NCI-H460 (cell line): Measurements from ENCODE around the gene CABLES2. TPM values are rescaled to one million over a fixed set of nuclear protein-coding genes. Genes with fewer than 3 reads are reported as not detected.
A peak's percentile ranks its signal among the peaks of the same experiment; 100 is the strongest.

ENCODE experiments used
- DNase-seq: peaks from one replicate; pipeline ENCODE4 v3.0.0-alpha.2; 2016; ENCODE audit warnings: low read depth; ENCODE audit errors: extremely low read depth
- total RNA-seq: library from RNA; depleted of rRNA; stranded (reverse); fragments of >200 nt; shearing (Covaris generic); gene quantifications from 2 replicates; pipeline ENCODE4 v1.2.3, GENCODE V29; 2014

The CABLES2 gene
- total RNA-seq, 1 experiment from 2014 or later = 2.1 TPM

DNA sequence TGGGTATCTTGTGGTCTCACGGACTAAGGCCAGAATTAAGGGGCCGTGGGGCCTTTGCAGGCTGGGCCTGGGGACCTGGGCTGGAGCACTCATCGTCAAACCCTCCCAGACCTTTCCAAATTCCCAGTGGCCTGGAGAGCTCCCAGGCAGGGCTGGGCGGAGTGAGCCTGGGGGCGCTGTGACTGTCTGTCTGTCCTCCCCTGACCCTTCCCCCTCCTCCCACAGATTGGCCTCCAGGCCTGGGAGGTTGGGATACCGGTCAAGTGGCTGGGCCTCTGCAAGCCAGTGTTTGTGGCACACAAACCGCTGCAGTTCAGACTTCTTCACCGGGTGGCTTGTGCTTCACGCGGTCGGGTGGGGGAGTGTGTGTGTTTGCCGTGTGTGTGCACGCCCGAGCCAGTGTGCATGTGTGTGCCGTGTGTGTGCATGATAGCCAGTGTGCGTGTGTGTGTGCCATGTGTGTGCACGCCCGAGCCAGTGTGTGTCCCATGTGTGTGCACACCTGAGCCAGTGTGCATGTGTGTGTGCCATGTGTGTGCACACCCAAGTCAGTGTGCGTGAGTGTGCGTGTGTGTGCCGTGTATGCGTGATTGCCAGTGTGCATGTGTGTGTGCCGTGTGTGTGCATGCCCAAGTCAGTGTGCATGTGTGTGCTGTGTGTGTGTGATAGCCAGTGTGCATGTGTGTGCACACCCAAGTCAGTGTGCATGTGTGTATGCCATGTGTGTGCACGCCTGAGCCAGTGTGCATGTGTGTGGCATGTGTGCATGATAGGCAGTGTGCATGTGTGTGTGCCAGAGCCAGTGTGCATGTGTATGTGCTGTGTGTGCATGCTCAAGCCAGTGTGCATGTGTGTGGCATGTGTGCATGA is 14.0 kb upstream of the CABLES2 start:
- DNase-seq = no peak

DNA sequence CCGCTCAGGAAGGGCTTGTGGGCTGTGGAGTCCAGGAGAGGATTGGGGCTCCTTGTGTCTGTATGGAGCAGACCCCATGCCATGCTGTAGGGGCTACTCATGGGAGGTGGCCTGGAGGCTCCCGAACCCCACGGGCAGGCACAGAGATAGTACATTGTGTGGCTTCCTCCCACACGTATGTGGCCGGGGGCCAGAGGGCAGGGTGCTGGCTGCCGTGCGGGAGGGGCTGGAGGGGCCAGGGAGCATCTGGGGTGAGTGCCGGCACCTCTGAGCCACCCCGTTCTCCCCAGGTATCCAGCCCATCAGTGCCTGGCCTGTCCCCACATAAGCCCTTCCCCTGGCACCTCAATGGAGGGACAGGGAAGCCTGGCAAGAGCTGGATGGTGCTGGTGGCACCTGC is 12.7 kb upstream of the CABLES2 start:
- no peak for DNase-seq

DNA sequence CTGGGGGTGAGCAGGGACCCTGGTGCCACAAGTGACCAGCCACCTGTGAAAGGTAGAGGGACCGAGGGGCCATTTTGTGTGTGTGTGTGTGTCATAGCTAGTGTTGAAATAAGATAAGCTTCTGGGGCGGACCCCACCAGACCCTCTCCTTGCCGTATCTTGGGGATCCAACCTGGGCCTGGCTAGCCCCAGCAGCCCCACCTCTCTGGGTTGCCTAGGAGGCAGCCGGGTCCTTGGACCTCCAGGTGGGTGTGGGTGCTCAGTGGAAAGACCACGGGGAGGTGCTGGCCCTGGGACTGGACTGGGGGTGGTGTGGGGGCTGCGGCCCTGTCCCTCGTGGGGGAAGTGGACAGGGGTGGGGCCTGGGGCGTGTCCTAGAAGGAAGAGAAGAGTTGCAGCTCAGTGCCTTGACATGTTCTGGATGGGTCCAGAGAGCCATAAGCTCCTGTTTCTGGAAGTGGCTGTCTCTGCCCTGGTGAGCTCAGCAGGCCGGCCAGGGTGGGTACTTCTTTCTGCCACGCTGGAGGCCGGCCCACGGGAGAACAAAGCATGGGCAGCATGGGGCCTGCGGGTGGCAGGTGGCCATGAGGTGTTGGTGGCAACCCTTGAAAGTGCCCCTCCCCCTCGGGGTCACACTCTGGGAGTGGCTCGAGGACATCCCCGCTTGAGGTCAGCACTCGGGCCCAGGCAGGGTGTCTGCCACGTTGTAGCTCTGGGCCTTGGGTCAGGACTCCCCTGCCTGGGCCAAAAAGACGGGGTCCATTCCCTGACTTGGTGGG is 11.8 kb upstream of the CABLES2 start:
- DNase-seq = no peak

DNA sequence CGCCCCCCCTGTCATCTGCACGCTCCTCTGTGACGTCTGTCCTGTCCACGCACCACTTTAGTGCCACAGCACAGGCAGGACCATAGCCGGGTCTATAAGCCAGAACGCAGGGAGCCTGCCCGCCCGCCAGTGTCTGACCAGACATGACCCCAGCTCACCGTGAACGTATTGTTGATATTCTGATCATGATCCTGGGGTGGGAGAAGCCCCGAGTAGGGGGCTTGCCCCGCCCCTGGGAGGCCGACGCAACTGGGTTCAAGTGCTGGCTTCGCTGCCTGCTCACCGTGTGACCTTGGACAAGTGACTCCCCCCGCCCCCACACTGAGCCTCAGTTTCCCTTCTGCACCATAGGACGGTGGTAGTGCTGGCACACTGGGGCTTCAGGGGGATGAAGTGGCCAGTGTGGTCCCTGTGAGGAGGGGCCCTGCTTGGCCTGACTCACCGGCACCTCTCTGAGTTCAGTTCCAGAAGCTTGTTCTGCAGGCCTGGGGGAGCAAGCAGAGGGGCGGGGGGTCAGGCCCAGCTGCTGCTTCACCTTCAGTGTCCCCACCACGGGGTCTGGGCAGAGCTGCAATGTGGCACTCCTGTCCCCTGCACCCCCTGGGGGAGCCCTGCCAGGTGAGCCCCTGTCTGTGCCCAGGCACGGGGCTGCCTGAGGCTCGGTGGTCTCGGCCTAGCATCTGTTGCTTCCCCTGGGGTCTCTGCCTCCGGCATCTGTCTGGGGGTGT is 11.1 kb upstream of the CABLES2 start:
- no peak for DNase-seq

DNA sequence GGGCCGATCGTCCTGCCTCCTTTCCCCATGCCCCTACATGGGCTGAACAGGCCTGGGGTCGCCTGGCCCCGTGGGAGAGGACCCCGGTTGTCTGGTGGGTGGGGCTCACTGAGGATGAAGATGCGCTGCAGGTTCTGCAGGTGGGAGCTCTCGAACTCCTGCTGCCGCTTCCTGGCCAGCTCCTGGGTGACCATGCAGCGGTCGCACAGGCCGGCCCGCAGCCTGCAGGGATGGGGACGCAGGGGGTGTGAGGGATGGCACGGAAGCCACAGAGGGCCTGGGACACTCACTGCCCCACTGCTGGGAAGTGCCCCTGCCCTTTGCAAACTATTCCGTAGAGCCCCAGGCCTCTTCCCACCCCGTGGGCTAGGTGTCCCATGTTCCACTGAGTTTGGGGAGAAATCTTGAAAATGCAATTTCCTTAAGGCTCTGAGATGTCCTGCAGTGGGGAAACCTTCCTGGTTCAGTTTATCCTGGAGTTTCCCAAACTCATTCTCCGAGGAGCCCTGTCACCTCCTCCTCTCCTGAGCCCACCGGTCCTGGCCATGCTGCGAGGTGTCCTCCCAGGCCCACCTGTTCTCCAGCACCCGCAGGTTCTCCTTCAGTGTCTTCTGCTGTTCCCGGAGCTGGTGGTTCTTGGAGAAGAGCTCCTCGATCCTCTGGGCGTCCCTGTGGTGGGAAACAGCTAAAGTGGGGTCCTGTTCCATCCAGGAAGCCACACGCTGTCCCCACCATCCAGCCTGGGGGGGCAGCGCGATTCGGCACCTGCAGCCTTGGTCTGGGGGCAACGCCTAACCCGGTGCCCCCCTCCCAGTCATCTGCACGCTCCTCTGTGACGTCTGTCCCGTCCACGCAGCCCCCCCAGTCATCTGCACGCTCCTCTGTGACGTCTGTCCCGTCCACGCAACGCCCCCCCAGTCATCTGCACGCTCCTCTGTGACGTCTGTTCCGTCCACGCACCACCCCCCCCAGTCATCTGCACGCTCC is 9.9 kb upstream of the CABLES2 start:
- DNase-seq = no peak

DNA sequence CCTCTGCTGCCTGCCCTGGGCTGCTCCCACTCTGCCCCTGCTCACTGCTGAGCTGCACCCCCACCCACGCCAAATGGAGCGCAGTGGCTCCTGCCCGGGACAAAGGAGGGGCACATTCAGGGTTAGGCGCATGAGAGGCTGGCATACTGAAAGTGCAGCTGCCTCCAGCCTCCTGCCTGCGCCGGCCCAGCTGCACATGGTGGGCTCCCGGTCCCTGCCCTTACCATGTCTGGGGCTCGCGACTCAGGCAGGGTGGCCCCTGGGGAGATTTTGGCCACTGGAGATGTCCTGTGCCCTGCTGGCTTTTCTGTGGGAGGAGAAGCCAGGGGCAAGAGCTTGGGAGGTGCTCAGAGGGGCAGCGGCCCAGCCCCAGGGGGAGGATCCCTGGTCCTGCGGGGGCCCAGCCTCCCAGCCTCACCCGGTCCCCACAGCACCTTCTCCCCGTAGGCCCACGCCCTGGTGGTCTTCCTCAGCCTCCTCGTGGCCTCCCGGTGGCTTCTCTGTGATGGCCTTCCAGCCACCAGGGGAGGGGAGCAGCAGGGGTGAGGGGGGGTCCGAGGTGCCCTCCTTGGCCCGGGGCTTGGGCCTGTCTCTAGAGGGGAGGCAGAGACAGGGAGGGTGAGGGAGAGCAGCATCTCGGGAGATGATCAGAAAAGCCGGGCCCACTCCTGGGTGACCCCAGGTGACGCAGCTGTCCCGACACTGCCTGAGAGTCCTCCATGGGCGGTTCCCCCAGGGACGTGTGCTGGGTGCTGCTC is 8.4 kb upstream of the CABLES2 start:
- no peak for DNase-seq

DNA sequence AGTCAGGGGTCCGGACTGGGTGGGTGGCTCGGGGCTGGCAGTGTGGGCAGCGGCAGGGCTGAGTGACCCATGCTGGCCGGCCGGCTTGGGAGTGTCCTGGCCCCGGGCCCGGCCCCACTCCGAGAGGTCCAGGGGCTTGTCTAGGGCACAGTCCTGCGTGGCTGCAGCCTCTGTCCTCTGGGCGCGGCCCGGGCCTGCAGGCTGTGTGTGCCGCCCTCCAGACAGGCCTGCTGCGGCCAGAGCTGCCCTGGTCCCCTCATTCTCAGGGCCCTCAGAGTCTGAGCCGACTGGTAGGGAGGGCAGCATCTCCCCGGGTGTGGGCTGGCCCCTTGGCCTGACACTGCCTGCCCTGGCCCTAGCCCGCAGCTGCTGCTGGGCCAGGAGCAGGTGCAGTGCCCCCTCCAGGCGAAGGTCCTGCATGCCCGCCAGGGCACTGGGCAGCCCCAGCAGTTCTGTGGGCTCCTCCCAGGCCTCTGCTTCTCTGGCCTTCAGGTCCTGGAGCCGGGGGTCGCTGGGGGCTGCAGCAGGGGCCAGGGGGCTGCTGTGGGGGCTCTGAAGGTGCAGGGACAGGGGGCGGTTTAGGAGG is 6.9 kb upstream of the CABLES2 start:
- no peak for DNase-seq

DNA sequence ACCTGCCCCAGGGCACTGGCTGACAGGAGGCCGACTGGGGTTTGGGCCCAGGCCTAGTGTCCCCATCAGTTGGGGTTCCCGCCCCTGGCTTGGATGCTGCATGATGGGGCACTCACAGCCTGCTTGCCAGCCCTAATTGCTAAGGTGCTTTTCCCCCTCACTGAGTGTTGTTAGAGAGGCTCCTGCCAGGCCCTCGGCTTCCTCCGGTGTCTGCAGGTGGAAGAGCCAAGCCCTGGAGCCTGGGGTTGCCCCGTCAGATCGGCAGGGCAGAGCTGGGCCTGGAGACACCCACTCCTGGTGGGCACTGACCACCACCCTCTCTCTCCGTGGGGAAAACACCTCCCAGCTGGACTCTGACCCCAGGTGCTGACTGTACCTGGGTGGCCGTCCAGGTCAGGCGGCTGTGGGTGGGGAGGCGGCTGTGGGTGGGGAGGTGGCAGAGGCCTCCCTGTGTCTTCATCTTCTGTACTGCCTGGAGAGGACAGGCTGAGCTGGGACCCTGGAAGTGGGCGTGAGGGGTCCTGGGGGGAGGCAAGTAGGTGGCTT is 6.0 kb upstream of the CABLES2 start:
- no peak for DNase-seq

DNA sequence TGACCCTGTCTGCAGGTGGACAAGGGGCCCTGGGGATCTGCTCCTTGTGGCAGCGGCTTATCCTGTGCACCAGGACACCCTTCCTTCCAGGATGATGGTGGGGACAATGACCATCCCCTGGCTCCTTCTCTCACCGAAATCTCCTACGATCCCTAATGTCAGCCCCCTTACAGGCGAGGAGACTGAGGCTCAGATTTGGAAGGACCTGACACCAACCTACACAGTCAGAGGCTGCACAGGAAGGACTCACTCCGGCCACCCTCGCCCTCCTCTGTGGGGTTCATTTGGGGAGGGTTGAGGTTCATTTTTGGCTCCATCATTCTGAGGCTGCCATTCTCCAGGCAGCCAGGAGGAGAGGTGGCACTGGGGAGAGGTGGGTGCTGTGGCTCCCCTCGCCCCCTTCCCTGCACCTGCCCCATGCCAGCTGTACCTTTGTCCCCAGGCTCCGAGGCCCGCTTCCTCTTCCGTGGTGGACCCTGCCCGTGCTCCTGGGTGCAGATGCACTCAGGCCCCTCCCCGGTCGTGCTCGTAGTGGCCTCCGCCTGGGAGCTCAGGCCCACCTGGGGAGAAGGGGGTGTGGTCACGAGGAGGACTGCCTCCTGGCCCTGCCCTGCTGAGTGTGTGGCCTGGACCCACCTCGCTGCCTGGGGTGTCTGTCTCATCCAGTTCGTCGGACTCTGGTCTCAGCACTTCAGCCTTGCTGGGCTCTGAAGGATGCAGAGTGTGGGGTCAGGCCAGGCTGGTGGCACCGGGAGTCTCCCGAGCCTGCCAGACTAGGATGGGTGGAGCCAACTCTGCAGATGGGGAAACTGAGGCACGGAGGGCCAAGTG is 5.3 kb upstream of the CABLES2 start:
- no peak for DNase-seq

DNA sequence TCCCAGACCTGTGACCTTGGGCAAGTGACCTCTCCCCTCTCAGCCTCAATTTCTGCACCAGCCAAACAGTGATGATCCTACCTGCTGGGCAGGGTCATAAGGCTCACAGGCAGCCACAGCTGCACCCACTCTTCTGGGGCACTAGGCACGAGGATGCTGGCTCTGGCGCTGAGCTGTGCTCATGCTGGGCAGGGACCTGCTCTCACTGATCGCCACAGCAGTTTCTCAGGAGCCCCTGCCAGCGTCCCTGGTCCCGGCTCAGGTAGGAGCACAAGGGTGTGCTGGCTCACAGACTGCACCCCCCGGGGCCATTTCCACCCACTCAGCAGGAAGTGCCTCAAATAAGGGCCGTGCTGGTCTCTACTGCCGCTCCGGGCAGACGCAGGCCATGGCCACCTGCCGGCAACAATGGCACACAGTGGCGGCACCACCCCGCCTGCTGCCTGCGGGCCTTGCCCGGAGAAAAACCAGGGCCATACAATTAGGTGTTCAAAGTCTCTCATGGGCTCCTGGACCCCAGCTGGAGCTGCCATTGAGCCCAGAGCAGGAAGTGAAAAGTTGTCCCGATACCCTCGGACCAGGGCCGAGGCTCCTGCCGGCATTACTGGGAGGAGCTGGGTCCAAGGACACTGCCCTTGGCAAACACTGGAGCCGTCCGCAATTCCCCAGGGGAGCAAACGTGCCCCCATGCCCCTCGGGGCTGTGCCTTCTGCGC is 4.6 kb upstream of the CABLES2 start:
- DNase-seq = no peak

DNA sequence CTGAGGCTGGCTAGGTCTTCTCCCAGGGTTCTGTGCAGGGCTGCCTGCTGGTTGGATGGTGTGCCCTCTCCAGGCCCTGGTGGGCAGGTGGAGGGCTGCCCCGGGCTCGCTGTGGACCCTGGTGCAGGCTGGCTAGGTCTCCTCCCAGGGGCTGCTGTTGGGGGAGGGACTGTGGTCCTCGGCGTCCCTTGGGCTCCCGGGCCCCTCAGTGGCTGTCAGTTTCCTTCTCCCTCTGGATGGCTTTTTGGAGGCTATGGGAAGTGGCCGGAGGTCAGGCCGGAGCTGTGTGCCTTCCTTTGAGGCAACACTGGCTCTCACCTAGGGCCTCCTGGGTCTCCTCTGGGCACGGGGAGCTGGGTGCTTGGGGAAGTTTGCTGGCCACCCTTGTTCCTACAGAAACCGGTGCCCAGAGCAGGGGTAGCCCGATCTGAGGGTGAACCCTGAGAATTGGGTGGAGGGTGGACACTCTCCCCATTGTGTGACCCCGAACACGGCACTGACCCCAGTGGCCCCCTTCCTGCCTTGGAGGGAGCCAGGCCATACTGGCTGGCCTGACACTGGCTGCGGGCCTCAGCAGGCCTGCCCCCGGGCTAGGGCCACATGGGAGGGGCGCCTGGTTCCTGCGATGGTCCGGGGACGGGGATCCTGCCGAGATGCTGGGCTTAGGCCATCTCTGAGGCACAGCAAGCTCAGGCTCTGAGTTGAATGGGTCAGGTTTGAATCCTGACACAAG is 3.8 kb upstream of the CABLES2 start:
- no peak for DNase-seq

DNA sequence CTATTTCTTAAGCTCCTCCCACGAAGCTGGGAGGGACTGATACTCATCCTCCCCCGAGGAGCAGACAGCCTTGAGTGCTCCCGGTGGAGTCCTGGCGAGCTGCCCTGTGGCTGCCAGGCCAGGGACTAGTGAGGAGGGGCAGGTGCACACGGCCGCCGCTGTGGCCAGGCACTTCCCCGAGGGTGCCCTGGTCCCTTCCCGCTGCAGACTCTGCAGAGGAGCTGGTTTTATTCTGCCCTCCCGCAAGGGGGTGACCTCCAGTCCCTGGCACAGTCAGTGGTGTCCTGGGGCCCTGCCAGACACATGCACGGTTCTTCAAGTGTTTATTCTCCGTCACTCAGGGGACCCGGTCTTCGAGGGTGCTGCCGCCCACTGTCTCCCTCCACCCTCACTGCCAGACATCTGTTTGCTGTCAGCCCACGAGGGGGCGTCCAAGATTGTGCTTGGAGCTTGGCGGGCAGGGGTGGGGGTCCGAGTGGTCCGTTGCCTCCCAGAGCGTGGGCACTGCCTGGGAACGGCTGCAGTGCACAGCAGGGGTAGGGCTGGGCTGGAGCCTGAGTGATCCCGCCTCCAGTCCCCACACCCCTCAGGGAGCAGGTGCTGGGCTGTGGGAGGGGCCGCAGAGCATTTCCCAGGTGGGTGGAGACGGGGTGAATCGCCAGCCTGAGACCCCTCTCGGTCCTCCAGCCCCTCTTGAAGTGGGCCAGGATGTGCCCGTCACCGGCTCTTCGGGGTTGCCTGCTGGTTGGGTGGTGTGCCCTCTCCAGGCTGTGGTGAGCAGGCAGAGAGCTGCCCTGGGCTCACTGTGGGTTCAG is 3.1 kb upstream of the CABLES2 start:
- DNase-seq = peak; percentile 26

DNA sequence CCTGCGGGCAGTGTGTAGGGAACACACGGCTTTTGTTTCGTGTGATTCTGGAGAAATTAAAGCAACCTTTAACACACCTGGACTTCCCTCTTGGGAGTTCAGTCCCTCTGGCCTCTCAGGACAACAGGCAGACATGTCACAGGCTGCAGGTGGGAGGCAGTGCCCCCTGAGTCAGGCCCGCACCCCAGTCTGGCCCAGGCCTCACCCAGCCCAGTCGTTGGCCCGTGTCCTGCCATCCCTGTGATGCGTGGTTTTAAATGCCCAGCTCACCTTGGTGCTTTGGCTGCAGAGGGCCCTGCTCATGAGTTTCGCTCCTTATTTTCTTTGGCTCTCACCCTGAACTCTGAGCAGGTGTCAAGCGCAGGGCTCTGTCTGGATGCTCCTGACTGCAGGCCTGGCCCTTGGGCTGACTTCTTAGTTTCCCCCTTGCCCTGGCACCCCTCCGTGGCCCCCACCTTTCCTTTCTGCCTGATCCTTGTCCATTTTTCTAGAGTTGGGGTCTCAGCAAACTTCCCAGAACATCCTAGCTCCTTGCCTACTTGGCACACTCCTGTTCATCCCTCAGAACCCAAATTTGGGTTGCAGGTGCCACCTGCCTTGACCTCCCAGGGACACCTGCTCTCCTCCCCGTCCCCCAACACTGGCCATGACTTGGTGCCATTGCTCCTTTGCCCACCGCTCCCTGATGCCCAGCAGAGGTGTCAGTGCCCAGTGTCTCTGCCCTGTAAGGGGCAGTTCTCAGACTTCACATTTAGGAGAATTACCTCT is 2.2 kb upstream of the CABLES2 start:
- DNase-seq = no peak

DNA sequence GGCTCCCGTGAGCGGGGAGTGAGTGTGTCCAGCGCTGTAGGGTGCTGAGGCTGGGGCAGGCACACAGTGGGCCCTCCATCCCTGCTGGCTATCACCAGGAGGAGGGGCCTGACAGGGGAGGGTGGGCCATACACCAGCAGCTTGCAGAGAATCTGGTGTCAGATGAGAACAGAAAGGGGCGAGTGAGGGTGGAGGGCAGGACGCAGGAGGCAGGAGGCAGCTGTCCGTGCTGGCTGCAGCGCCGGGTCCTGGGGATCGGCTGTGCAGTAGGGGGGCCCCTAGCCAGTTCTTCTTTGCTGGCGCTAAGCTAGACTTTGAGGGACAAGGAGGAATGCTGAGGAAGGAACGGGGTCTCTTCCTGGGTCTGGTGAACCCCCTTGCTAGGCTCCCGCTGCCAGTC is 1.6 kb upstream of the CABLES2 start:
- no peak for DNase-seq

DNA sequence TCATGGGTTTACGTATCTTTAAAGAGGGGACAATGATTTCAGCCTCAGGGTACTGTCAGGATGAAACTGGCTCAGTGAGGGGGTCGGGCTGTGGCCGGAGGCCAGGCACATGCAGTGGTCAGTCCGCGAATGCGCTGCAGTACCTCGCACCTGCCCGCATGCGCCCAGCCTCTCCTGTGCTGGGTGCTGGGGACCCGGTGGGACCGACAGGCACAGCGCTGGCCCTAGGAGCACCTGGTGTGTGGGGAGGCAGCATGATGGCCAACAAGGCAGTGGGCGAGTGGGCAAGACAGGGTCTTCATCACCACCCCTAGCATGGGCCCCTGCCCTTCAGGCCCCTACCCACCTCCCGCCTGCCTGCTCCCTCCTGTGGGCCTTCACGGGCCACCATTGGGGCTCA is 970 bp upstream of the CABLES2 start:
- DNase-seq = no peak
